Smooth muscle cell (in vitro differentiated cells): ENCODE data around the gene ETV6. TPM values are rescaled to one million over a fixed set of nuclear protein-coding genes. Genes with fewer than 3 reads are reported as not detected.

ENCODE experiments used
- DNase-seq: peaks from one replicate; lab custom pipeline; 2025; ENCODE audit not compliant: unreplicated experiment; lab: John Stamatoyannopoulos, UW
- H2AFZ ChIP-seq: fragments of 200-600 bp; sonication (generic); 2 replicates; pipeline ENCODE4 v1.6.0; 2016; ENCODE audit warnings: antibody characterized with exemption, low read depth, mild to moderate bottlenecking
- H3F3A ChIP-seq: fragments of 200-600 bp; sonication (generic); 2 replicates; pipeline ENCODE4 v1.6.0; 2017; ENCODE audit warnings: antibody characterized with exemption, low read depth
- H3K27ac ChIP-seq: fragments of 200-600 bp; sonication (generic); 2 replicates; pipeline ENCODE4 v1.5.1; 2016; ENCODE audit warnings: low read depth, mild to moderate bottlenecking
- H3K27me3 ChIP-seq: fragments of 200-600 bp; sonication (generic); 2 replicates; pipeline ENCODE4 v1.6.1; 2016; ENCODE audit warnings: low read depth, mild to moderate bottlenecking
- H3K36me3 ChIP-seq: fragments of 200-600 bp; sonication (generic); 2 replicates; pipeline ENCODE4 v1.5.1; 2016; ENCODE audit warnings: low read depth
- H3K4me1 ChIP-seq: fragments of 200-600 bp; sonication (generic); 2 replicates; pipeline ENCODE4 v1.5.1; 2016; ENCODE audit warnings: low read depth
- H3K4me2 ChIP-seq: fragments of 200-600 bp; sonication (generic); 2 replicates; pipeline ENCODE4 v1.6.0; 2016; ENCODE audit warnings: mild to moderate bottlenecking
- H3K4me3 ChIP-seq: fragments of 200-600 bp; sonication (generic); 2 replicates; pipeline ENCODE4 v1.5.1; 2016; ENCODE audit warnings: mild to moderate bottlenecking
- H3K79me2 ChIP-seq: fragments of 200-600 bp; sonication (generic); 2 replicates; pipeline ENCODE4 v1.6.0; 2016; ENCODE audit warnings: low read depth, mild to moderate bottlenecking
- H3K9ac ChIP-seq: fragments of 200-600 bp; sonication (generic); 2 replicates; pipeline ENCODE4 v1.6.0; 2016; ENCODE audit warnings: low read depth
- H3K9me3 ChIP-seq: fragments of 200-600 bp; sonication (generic); replicated peaks from 2 replicates; pipeline ENCODE4 v1.5.1; 2016; ENCODE audit warnings: low read depth
- H4K20me1 ChIP-seq: fragments of 200-600 bp; sonication (generic); 2 replicates; pipeline ENCODE4 v1.6.0; 2016; ENCODE audit warnings: low read depth
- CTCF ChIP-seq: fragments of 200-600 bp; sonication (generic); IDR thresholded peaks from 2 replicates; pipeline ENCODE4 v1.5.1; 2017; ENCODE audit warnings: borderline replicate concordance, mild to moderate bottlenecking, antibody characterized with exemption; ENCODE audit not compliant: insufficient read depth, poor library complexity, severe bottlenecking
- WGBS: methylation state at CpG from one replicate; pipeline ENCODE4 v1.1.7; 2016; ENCODE audit warnings: low lambda C conversion rate; 5-methylcytosine and 5-hydroxymethylcytosine counted together
- polyA plus RNA-seq: library from polyadenylated mRNA; unstranded; fragments of >200 nt; fragmentation: Nextera tagmentation; extraction: Ambion mirVana; gene quantifications from 2 replicates; pipeline ENCODE4 v1.2.1, GENCODE V29; 2016
- total RNA-seq: library from RNA; depleted of rRNA; stranded (reverse); fragments of >200 nt; gene quantifications from 2 replicates; pipeline ENCODE4 v1.2.3, GENCODE V29; 2014

ETV6 gene
- total and polyA plus RNA-seq, 2 experiments from 2014 or later: 11.5 to 23.8 TPM

- DNase-seq: no peak
- Histone ChIP-seq H3K27me3 (no peaks in the 10 kb centered on the region), H4K20me1 (no peaks in the 10 kb centered on the region), H3K4me2 (peak overlapping the region; percentile 39), H3K27ac (peak overlapping the region; percentile 54), H3K36me3 (no peaks in the 10 kb centered on the region), H3K9ac (no peak overlapping the region), H2AFZ (no peak overlapping the region), H3K4me1 (peaks cover 26% of the 10 kb centered on the region), H3K9me3 (no peaks in the 10 kb centered on the region), H3K79me2 (peaks cover 83% of the 10 kb centered on the region), H3F3A (peaks cover 18% of the 10 kb centered on the region), H3K4me3 (no peak overlapping the region)
- 73% methylated on average over 6 of the region's 6 CpGs for WGBS
- no peak for TF ChIP-seq CTCF
These were observed 74.5 kb downstream of the ETV6 start for GRCh38 chr12:11723993-11724392.

- Histone ChIP-seq H3F3A (peaks cover 13% of the 10 kb centered on the region), H3K4me3 (no peak overlapping the region), H3K27ac (peak overlapping the region; percentile 54), H3K27me3 (no peaks in the 10 kb centered on the region), H3K4me2 (peak overlapping the region; percentile 39), H3K4me1 (peaks cover 18% of the 10 kb centered on the region), H2AFZ (no peak overlapping the region), H3K79me2 (peaks cover 92% of the 10 kb centered on the region), H4K20me1 (no peaks in the 10 kb centered on the region), H3K36me3 (no peaks in the 10 kb centered on the region), H3K9me3 (no peaks in the 10 kb centered on the region), H3K9ac (no peak overlapping the region)
- no peak for TF ChIP-seq CTCF
- no peak for DNase-seq
- WGBS: 46% methylated on average over 7 of the region's 7 CpGs
These were observed 75.4 kb downstream of the ETV6 start for GRCh38 chr12:11724888-11725311.

- Histone ChIP-seq H3K4me1 (peaks cover 11% of the 10 kb centered on the region), H3K79me2 (peaks cover 99% of the 10 kb centered on the region), H3K9ac (no peak overlapping the region), H3K9me3 (no peaks in the 10 kb centered on the region), H3K27me3 (no peaks in the 10 kb centered on the region), H3F3A (peaks cover 7% of the 10 kb centered on the region), H3K4me2 (no peak overlapping the region), H3K36me3 (no peaks in the 10 kb centered on the region), H3K4me3 (no peak overlapping the region), H3K27ac (peak overlapping the region; percentile 54), H4K20me1 (no peaks in the 10 kb centered on the region), H2AFZ (no peak overlapping the region)
- no peak for TF ChIP-seq CTCF
- WGBS: 93% methylated on average over 8 of the region's 8 CpGs
- no peak for DNase-seq
These were observed 76.2 kb downstream of the ETV6 start for GRCh38 chr12:11725686-11726085.

- Histone ChIP-seq H3K9ac (no peak overlapping the region), H3K4me1 (peaks cover 18% of the 10 kb centered on the region), H2AFZ (no peak overlapping the region), H3F3A (no peaks in the 10 kb centered on the region), H3K4me2 (no peak overlapping the region), H4K20me1 (no peaks in the 10 kb centered on the region), H3K4me3 (no peak overlapping the region), H3K36me3 (no peaks in the 10 kb centered on the region), H3K9me3 (no peaks in the 10 kb centered on the region), H3K27me3 (no peaks in the 10 kb centered on the region), H3K27ac (no peak overlapping the region), H3K79me2 (peaks cover 96% of the 10 kb centered on the region)
- 73% methylated on average over 3 of the region's 3 CpGs for WGBS
- TF ChIP-seq CTCF: no peak
- no peak for DNase-seq
These were observed 77.2 kb downstream of the ETV6 start for GRCh38 chr12:11726659-11727058.
